K562 (cell line): ENCODE measurements around the gene RINL. TPM values are rescaled to one million over a fixed set of nuclear protein-coding genes. Genes with fewer than 3 reads are reported as not detected.
A peak's percentile ranks its signal among the peaks of the same experiment; 100 is the strongest.

Experiments
- BDP1 ChIP-seq: IDR thresholded peaks from 3 replicates; pipeline ENCODE4 v1.6.1; 2011; ENCODE audit not compliant: insufficient read length, insufficient read depth
- CHD4 ChIP-seq: fragments of 200-600 bp; sonication (generic); IDR thresholded peaks from 3 replicates; pipeline ENCODE4 v1.6.1; 2012; ENCODE audit warnings: low read depth, mild to moderate bottlenecking, mixed read lengths, low read length, inconsistent platforms; ENCODE audit not compliant: insufficient read depth, insufficient replicate concordance, poor library complexity, severe bottlenecking
- CTCF ChIP-seq, 3 experiments: IDR thresholded peaks in 2 of 3; conservative IDR thresholded peaks in 1 of 3; 2 replicates each; pipeline ENCODE4 v1.5.1; 2011 to 2012; ENCODE audit warnings: low read length in 3 of 3, mild to moderate bottlenecking in 3 of 3, control low read depth in 2 of 3, improper control_type of control experiment in 1 of 3, inconsistent platforms in 1 of 3, low read depth in 1 of 3, mixed read lengths in 1 of 3, moderate library complexity in 1 of 3; ENCODE audit not compliant: insufficient read depth in 2 of 3
- CTCFL ChIP-seq: IDR thresholded peaks from 2 replicates; pipeline ENCODE4 v1.6.1; 2011; ENCODE audit warnings: borderline replicate concordance, low read depth, mild to moderate bottlenecking, moderate library complexity, low read length; ENCODE audit not compliant: insufficient read depth, poor library complexity, severe bottlenecking
- FOXK2 ChIP-seq, 2 experiments: fragments of 450-650 bp; IDR thresholded peaks in 1 of 2; conservative IDR thresholded peaks in 1 of 2; 2 replicates each; pipeline ENCODE4 v1.6.1; 2016; ENCODE audit warnings: low read depth in 2 of 2, mild to moderate bottlenecking in 1 of 2
- FOXP1 ChIP-seq: sonication (generic); formaldehyde crosslinking; IDR thresholded peaks from 2 replicates; pipeline ENCODE4 v1.8.0; 2022; ENCODE audit warnings: mild to moderate bottlenecking, missing genetic modification reagents
- HOXB6 ChIP-seq: fragments of 250-450 bp; sonication (Bioruptor Pico); IDR thresholded peaks from 2 replicates; pipeline ENCODE4 v1.5.1; 2022; ENCODE audit warnings: mild to moderate bottlenecking, borderline replicate concordance
- LEF1 ChIP-seq: fragments of 450-650 bp; IDR thresholded peaks from 2 replicates; pipeline ENCODE4 v1.6.1; 2016; ENCODE audit warnings: mild to moderate bottlenecking
- MAFF ChIP-seq: IDR thresholded peaks from 2 replicates; pipeline ENCODE4 v1.6.1; 2012; ENCODE audit warnings: low read length, improper control_type of control experiment
- MAZ ChIP-seq, 2 experiments: fragments of 450-650 bp in 1 of 2; sonication (generic) in 1 of 2; formaldehyde crosslinking; IDR thresholded peaks in 1 of 2; conservative IDR thresholded peaks in 1 of 2; 2 replicates each; pipeline versions ENCODE4 v1.4.0 to v1.5.0; 2020; ENCODE audit warnings: mild to moderate bottlenecking in 1 of 2, missing genetic modification reagents in 1 of 2
- MIER1 ChIP-seq: fragments of 450-650 bp; IDR thresholded peaks from 2 replicates; pipeline ENCODE4 v1.6.1; 2016; ENCODE audit warnings: antibody characterized with exemption, mild to moderate bottlenecking, low read depth
- NFIC ChIP-seq: fragments of 450-650 bp; IDR thresholded peaks from 2 replicates; pipeline ENCODE4 v1.6.1; 2017; ENCODE audit warnings: mild to moderate bottlenecking, inconsistent platforms
- POLR2B ChIP-seq: fragments of 450-650 bp; IDR thresholded peaks from 2 replicates; pipeline ENCODE4 v1.6.1; 2018; ENCODE audit warnings: low read depth; ENCODE audit not compliant: partially characterized antibody
- RNF2 ChIP-seq: sonication (generic); IDR thresholded peaks from 2 replicates; pipeline ENCODE4 v1.6.1; 2016
- SLC30A9 ChIP-seq: fragments of 250-450 bp; sonication (Bioruptor Pico); IDR thresholded peaks from 2 replicates; pipeline ENCODE4 v1.8.0; 2022; ENCODE audit warnings: mild to moderate bottlenecking, moderate library complexity
- SUPT5H ChIP-seq: fragments of 450-650 bp; IDR thresholded peaks from 2 replicates; pipeline ENCODE4 v1.6.1; 2016
- TEAD1 ChIP-seq, 2 experiments: fragments of 450-650 bp in 1 of 2; sonication (generic) in 1 of 2; formaldehyde crosslinking; IDR thresholded peaks; 2 replicates each; pipeline versions ENCODE4 v1.4.0 to v1.8.0; 2020 to 2022; ENCODE audit warnings: mild to moderate bottlenecking in 2 of 2, missing genetic modification reagents in 1 of 2
- ZNF121 ChIP-seq: sonication (generic); formaldehyde crosslinking; conservative IDR thresholded peaks from 2 replicates; pipeline ENCODE4 v1.8.0; 2022; ENCODE audit warnings: missing genetic modification reagents
- ZNF57 ChIP-seq: fragments of 450-650 bp; formaldehyde crosslinking; IDR thresholded peaks from 2 replicates; pipeline ENCODE4 v1.4.0; 2020; ENCODE audit warnings: mild to moderate bottlenecking, moderate library complexity
- ZNF592 ChIP-seq: fragments of 450-650 bp; IDR thresholded peaks from 2 replicates; pipeline ENCODE4 v1.6.1; 2017; ENCODE audit warnings: antibody characterized with exemption, mild to moderate bottlenecking
- polyA plus RNA-seq, 8 experiments: library from polyadenylated mRNA; depleted of rRNA in 4 of 8; stranded (reverse) in 5 of 8; unstranded in 3 of 8; fragments of >200 nt; fragmentation: Nextera tagmentation in 2 of 8; fragmentation: Illumina TruSeq in 1 of 8; extraction: Ambion mirVana in 2 of 8; extraction: Trizol in 1 of 8; gene quantifications; 2 replicates each; pipeline versions ENCODE4 v1.2.1 to v1.2.3, GENCODE V29; 2011 to 2014; ENCODE audit warnings: inconsistent platforms in 1 of 8, missing spikeins in 1 of 8
- total RNA-seq, 7 experiments: library from RNA; depleted of rRNA in 6 of 7; stranded (reverse); fragments of >200 nt in 6 of 7; fragmentation: Illumina TruSeq in 2 of 7; extraction: Trizol in 2 of 7; gene quantifications; 2 replicates each; pipeline versions ENCODE4 v1.2.1 to v1.2.3, GENCODE V29; 2011 to 2021; ENCODE audit warnings: low replicate concordance in 1 of 7

Gene RINL
- total and polyA plus RNA-seq, 9 of the 15 experiments (the other 6 are each of a cell fraction or from before 2014, with no cell fraction given), result 0.82 to 10.9 (median 4.9) TPM

- TF ChIP-seq CTCF (IDR thresholded peaks at IDR 0.05 in 2 of 3, conservative IDR thresholded peaks at IDR 0.05 in 1 of 3; ENCODE audit: insufficient read depth in 2 of 3, low read depth in 1 of 3, low read length in 3 of 3) (no peak), MAZ (CRISPR knock-in tag; conservative IDR thresholded peaks at IDR 0.05 in 1 of 2, IDR thresholded peaks at IDR 0.05 in 1 of 2) (0 out of 4 replicates have a peak, but pooled peaks of 1 of the 2 experiments have one; percentile 27), MIER1 (no peak), NFIC (no peak), POLR2B (peak; percentile 37), BDP1 (no peak), CTCFL (no peak), TEAD1 (CRISPR knock-in tag; IDR thresholded peaks at IDR 0.05) (peak in 1 of 2 experiments; percentile 54; a peak in 1 of 4 replicates), ZNF592 (peak; percentile 37; the same call in 1 of the 2 replicates), CHD4 (no peak), MAFF (no peak), FOXP1 (CRISPR knock-in tag) (peak; percentile 79; the same call in 1 of the 2 replicates), HOXB6 (no peak), ZNF121 (no peak), SUPT5H (0 out of 2 replicates have a peak, but pooled peaks have one; percentile 45), RNF2 (no peak), FOXK2 (conservative IDR thresholded peaks at IDR 0.05 in 1 of 2, IDR thresholded peaks at IDR 0.05 in 1 of 2; ENCODE audit: low read depth in 2 of 2) (peak in 1 of 2 experiments; percentile 55; a peak in 1 of 4 replicates), SLC30A9 (CRISPR knock-in tag) (no peak), ZNF57 (CRISPR knock-in tag) (no peak), LEF1 (no peak)
Measured at GRCh38 chr19:38877781-38878574, at the start of gene RINL (continued).
